OCI-M1 (cell line): Measurements from ENCODE around the gene TRIM27.
"Not testable (repeated sequence)": the region's sequence is repeated elsewhere in the genome, so short reads cannot be mapped to it uniquely, and the experiment has no call there.

ENCODE experiments used
- DNase-seq: peaks from one replicate; lab custom pipeline; 2025; lab: John Stamatoyannopoulos, UW

The TRIM27 gene

DNA sequence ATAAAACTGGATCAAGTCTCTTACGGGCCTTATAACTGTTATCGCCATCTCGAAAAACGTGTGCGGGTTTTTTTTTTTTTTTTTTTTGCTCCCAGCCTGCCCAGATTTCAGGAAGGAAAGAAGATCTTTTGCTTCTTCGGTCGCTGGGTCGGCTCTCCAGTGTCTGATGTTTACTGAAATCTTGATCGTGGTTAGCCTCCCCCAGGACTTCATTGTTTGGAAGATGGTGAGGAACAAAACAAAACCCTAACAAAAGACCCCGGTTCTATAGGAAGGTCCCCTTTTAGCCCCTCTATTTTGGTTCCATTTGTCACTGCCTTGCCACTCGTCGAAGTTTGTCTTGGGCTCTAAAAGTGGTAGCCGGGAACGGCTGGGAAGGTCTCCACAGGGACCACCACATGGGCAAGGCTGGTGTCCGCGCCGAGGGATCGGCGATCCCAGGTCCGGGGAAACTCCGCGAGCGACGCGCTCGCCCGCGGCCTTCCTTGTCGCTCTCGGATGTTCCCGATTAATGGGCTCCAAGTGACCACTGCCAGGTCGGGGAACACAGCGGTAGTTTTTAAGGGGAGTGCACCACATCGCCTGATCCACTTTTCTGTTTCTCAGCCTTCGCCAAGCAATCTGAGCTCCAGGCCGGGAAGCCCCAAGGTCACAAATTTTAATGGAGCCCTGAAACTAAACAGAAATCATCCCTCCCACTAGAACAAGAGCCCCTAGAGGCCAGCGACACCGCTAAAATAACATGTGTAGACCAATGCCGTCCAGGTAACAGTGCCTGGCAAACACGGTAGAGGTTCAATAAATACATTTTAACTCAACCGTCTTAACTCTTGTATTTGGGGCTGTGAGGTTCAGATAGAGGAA, 27.0 kb downstream of the TRIM27 start:
- DNase-seq, result peak; percentile 86

DNA sequence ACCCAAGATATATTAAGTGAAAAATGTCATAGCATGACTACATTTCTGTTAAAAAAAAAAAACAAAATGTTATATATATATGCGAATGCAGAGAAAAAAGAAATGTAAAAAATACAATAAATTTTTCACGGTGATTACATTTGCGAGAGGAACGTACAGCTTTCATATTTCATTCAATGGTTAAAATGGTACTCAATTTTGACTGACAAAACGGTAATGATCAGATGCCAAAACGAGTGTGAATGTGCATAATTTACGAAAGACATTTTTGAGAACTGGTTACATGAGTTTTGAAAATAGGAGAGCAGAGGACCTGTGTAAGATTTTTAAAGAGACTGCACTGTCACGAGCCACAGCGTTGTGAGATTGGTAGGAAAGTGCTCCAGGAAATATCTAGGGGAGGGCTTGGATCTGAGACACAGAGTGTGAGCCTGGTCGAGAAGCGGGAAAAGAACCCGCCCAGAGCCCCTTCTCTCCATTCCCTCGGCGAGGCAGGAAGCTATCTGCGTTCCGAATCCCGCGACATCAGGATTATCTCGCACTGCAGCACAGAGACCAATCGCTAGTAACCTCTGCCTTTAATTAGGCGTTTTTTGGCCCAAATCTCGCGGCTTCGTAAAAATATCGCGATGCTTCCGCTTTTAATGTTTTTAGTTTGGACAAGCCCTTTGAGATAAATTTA, 28.5 kb downstream of the TRIM27 start:
- peak; percentile 99 for DNase-seq

DNA sequence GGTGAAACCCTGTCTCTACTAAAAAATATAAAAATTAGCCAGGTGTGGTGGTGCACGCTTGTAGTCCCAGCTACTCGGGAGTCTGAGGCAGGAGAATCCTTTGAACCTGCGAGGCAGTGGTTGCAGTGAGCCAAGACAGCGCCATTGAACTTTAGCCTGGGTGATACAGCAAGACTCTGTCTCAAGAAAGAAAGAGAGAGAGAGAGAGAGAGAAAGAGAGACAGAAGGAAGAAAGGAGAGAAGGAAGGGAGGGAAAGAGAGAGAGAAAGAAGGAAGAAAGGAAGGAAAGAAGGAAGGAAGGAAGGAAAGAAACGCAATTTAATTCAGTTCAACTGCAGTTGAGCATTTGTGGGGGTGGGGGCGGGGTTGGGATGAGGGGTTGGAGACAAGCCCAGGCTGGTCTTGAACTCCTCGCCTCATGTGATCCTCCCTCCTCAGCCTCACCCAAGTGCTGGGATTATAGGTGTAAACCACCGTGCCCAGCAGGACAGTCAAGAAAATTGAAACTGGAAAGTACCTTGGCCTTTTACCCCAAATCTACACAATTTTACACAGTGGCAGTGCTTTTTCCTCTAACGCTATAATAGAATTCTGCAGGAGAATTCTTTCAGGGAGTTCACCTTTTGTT, 30.5 kb downstream of the TRIM27 start:
- DNase-seq, result no peak

DNA sequence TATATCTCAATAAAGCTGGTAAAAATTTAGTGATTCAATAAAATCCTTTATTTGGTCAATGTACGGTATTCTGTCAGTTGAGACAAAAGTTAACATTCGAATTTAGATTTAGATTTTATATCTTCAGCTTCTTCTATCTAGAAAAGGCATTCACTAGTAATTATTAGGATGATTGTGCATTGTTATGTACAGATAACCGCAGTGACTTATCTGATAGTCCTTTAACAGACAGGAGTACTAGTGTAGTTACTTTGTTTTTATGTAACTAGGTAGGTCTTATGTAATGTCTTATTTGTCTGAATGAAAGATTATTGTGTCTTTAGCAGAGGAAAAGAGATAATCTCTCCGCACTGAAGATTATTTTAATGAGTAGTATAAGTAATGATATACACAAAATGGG, 31.3 kb downstream of the TRIM27 start:
- DNase-seq, result no peak

DNA sequence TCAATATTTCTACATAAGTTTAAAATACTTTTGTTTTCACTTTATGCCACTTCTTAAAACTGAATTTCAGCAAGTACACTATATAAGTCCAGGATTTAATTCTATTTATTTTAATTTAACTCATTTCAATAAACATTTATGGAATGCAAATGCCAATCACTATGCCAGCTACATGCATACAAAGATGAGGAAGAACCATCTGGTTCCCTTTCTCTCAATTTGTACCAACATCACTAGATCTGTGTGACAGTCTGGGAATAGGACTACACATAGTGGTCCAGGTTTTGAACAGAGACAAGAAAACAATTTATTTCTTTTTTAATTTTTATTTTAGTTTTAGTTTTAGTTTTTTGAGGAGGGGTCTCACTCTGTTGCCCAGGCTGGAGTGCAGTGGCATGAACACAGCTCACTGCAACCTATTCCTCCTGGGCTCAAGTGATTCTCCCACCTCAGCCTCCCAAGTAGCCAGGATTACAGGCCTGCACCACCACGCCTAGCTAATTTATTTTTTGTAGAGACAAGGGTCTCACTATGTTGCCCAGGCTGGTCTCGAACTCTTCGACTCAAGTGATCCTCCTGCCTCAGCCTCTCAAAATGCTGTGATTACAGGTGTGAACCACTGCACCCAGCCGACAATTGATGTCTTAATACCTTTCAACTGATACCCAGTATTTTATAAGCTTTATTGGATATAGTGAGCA, 35.8 kb downstream of the TRIM27 start:
- no peak for DNase-seq

DNA sequence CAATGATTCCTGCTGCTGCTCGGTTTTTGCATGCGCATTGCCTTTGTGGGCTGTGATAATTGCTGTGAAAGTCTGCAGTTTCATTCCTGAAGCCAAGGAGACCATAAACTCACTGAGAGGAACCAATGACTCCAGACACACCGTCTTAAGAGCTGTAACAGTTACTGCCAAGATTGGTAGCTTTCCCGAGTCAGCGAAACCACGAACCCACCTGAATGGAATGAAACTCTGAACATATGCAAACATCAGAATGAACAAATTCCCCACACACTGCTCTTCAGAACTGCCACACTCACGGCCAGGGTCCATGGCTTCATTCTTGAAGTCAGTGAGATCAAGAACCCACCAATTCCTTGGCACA, 37.7 kb downstream of the TRIM27 start:
- no peak for DNase-seq

DNA sequence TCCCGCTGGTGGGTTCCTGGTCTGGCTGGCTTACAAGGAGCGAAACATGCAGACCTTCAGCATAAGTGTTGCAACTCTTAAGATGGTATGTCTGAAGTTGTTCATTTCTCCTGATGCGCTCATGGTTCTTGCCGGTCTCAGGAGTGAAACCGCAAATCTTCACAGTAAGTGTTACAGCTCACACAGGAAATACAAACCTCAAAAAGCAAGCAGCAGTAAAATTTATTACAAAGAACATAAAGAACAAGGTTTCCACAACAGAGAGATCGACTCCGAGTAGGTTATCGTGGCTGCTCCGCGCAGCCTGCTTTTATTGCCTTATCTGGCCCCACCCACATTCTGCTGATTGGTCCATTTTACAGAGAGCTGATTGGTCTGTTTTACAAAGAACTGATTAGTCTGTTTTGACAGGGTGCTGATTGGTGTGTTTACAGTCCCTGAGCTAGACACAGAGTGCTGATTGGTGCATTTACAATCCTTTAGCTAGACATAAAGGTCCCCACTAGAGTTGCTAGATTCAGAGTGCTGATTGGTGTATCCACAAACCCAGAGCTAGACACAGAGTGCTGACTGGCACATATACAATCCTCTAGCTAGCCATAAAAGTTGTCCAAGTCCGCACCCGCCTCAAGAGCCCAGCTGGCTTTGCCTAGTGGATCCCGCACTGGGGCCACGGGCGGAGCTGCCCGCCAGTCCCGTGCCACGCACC, 39.2 kb downstream of the TRIM27 start:
- DNase-seq, result no peak

DNA sequence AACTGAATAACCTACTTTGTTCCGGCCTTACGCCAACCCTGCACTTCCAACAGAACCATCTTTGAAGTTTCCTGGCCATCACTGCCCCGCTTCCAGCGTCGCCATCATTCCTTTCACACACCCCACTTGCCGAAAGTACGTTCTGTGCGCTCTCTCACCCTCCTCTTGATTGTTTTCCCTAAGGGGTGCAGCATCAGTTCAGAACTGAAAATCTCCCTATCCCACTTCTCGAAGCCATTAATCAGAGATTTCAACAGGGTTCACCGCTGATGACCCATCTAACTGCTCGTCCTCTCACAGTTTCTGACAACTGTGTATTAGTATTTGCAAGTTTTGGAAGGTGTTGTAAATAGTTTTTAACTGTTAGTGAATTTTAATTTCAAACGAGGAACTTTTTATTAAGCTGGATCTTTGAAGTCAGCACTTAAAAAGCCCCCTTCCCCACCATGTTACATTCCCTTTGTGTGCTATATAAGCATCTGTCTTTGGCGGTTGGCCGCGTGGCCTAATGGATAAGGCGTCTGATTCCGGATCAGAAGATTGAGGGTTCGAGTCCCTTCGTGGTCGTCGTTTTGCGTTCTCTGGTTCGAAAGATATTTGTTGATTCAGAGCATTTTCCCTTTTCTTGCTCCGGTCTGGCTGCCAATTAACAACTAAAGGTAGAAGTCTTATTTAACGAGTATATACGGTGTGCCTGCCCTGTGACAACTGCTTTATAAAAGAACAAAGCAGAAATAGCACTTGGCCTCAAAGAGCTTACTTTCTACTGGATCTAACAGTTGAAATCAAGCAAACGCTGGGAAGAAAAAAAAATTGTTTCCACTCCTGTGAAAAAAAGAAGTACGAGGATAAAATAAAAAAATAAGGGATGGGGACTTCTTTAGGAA, 42.6 kb downstream of the TRIM27 start:
- peak; percentile 96 for DNase-seq

DNA sequence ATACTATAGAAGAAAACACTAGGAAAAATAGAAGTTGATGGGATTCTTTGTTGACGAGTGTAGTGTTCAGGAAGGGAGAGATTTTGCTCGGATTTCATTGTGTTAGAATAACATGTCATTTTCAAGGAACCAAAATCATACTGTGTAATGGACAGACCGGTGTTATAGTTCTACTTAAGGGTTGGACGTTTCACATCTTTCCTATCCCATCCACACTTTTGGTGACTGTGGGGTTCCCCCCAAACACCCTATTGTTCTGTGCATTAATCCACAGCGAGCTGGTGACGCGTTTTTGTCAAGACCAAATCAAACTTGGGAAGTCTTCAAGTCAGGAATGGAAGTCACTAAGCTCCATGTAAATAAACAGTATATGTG, 43.3 kb downstream of the TRIM27 start:
- DNase-seq, result no peak

DNA sequence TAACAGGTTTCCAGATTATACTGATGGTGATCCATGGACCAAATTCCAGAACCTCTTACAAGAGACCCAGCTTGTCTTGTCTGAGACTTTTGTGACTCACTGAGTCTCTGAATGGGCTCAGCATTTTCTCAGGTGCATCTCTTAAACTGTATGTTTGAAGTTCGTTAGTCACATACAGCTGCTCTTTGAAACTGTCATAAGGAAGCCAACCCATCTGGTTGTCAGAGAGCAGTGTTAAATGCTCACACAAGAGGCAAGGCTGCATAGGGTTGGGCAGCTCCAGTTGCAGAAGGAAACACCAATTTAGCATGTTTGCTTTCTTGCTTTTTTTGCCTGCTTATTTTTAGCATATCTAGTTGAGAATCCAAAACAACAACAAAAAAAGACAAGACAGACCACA, 47.1 kb downstream of the TRIM27 start:
- no peak for DNase-seq

DNA sequence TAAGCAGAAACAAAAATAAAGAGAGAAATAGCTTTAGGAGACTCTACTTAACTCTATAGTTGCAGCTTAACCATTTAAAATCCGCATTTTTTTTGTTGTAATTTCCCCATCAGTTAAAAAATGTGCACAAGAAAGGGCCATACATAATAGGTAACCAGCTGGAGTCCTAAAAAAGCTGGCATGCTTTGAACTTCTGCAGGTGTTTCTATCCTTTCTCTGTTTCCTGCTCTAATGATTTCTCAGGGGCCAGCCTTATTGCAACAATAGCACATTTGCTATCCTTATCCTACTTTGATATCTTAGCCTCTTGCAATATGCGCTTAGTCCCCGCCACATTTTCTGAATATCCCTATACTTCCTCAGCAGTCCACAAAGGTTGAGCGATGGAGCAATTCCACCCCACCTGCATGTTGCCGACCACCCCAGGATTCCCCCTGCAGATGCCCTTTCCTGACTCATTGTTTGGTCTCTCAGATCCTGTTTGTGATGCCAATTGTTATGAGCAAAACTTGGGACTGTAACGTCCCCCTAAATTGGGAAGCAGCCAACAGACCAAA, 48.5 kb downstream of the TRIM27 start:
- no peak for DNase-seq

DNA sequence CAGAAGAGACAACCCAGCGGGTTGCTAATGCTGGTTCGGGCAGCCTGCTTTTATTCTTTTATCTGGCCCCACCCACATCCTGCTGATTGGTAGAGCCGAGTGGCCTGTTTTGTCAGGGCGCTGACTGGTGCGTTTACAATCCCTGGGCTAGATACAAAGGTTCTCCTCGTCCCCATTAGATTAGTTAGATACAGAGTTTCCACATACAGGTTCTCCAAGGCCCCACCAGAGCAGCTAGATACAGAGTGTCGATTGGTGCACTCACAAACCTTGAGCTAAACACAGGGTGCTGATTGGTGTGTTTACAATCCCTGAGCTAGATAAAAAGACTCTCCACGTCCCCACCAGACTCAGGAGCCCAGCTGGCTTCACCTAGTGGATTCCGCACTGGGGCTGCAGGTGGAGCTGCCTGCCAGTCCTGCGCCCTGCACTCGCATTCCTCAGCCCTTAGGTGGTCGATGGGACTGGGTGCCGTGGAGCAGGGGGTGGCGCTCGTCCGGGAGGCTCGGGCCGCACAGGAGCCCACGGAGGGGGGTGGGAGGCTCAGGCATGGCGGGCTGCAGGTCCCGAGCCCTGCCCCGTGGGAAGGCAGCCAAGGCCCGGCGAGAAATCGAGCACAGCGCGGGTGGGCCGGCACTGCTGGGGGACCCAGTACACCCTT, 51.5 kb downstream of the TRIM27 start:
- DNase-seq, result not testable (repeated sequence)

DNA sequence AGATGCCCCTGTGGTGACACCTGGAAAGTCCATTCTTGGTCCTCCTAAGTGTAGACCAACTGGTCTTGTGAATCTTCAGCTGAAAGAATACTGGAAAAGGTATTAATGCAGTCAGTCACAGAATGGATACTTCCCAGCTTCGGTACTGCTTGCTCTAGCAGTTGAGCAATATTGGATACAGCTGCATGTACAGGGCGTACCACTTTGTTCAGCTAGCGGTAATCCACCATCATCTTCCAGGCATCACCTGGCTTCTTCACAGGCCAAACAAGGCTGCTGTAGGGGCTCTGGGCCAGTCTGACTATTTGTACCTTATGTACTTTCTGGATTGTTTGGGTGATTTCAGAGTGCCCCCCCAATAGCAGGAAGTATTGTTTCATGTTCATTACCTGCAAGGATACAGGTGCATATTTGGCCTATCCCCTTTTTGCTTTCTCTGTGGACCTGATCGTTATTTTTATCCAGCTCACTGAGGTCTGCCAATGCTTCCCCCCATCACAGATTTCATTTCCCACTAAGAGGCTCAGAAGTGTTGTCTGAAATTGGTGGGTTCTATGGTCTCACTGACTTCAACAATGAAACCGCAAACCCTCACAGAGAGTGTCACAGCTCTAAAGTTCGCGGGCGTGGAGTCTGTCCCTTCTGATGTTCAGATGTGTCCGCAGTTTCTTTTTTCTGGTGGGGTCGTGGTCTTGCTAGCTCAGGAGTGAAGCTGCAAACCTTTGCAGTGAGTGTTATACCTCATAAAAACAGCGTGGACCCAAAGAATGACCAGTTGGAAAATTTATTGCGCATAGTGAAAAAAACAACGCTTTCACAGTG, 52.2 kb downstream of the TRIM27 start:
- DNase-seq, result no peak

DNA sequence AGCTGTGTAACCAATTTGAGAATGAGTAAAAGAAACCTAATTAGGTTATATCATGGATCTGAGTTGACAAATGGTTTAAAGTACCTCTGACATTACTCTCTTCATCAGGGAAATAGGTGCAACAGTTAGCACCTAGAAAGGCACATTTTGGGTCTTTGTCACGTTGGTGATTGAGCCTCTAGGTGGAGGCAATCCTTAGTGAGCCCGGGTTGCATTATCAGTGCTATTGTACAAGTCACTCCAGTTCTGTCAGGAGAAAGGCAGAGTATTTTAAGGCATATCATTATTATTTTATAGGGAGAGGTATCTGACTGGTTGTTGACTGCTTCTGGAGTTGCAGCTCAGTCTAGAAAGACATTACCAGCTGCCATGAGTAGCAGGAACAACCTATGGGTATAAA, 54.9 kb downstream of the TRIM27 start:
- no peak for DNase-seq

DNA sequence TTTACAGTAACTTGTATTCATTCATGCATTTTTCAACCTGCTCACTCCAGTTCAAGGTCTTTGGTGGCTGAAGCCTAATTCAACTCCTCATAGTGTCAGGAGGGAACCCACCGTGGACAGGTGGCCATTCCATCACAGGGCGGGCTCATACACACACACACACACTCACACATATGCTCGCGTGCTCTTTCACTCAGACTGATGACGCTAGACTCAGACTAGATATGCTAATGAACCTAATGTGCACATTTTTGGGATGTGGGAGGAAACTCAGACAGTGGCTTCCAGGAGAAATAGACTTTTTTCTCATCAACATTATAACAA, 56.7 kb downstream of the TRIM27 start:
- peak; percentile 80 for DNase-seq

DNA sequence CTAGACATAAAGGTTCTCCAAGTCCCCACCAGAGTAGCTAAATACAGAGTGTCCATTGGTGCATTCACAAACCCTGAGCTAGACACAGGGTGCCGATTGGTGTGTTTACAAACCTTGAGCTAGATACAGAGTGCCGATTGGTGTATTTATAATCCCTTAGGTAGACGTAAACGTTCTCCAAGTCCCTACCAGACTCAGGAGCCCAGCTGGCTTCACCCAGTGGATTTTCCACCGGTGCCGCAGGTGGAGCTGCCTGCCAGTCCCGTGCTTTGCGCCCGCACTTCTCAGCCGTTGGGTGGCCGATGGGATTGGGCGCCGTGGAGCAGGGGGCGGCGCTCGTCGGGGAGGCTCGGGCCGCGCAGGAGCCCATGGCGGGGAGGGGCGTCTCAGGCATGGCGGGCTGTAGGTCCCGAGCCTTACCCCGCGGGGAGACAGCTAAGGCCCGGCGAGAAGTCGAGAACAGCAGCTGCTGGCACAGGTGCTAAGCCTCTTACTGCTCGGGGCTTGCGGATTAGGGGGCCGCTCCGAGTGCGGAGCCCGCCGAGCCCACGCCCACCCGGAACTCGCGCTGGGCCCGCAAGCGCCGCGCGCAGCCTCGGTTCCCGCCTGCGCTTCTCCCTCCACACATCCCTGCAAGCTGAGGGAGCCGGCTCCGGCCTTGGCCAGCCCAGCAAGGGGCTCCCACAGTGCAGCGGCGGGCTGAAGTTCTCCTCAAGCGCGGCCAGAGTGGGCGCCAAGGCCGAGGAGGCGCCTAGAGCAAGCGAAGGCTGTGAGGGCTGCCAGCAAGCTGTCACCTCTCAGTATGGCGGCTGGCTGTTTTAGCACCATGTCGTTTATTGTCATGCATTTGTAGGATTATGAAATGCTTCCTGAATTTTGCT, 57.3 kb downstream of the TRIM27 start:
- DNase-seq, result peak; percentile 88

DNA sequence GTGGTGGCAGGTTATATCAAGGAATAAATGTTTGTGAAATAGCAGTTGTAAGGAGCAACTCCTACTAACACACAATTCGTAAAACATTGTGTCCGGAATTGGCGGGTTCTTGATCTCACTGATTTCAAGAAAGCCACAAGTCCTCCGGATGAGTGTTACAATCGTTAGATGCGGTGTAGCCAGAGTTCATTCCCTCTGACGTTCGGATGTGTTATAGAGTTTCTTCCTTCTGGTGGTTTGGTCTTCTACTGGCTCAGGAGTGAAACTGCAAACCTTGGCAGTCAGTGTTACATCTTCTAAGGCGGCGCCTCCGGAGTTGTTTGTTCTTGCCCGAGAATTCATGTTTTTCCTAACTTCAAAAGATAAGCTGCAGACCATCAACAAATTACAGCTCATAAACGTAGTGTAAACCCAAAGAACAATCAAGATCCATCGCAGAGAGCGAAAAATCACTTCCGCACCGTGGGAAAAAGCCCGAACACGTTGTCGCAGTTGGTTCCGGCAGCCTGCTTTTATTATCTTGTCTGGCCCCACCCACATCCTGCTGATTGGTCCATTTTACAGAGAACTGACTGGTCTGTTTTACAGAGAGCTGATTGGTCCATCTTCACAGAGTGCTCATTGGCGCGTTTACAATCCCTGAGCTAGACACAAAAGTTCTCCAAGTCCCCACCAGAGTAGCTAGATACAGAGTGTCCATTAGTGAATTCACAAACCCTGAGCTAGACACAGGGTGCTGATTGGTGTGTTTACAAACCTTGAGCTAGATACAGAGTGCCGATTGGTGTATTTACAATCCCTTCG, 58.2 kb downstream of the TRIM27 start:
- peak; percentile 95 for DNase-seq
